ENCODE data around the gene MYO3B. TPM values are rescaled to one million over a fixed set of nuclear protein-coding genes. Genes with fewer than 3 reads are reported as not detected.

The MYO3B gene
- total RNA-seq, 1 donor from 2014 or later: not detected

DNA sequence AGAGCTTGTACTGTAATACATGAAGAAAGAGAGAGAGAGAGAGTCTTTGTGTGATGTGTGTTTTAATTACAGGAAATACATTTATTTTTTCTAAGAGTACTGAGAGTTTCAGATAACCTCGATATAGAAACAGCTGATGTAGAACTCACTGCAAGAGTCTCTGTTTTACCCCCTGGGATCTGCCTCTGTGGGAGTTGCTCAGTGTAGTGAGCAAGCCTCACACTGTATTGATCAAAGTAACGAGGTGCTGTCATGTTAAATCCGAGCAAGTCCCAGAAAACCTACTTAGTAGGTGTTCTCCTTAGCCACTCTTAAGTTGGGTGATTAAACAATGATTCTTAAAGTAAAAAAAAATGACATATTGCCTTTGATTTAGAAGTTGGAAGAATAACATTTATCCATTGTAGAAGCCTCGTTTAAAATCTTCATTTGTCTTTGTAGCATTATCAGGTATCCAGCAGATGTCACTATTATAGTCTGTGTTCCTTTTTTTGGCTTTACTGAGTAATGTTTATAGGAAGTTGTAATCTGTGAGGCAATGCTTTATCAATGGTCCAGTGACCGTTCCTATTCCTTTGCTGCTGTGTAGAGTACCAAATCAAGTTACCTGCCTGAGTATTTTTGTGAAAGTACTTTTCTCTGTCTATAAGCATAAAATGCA, 219.0 kb downstream of the MYO3B start:
- no peaks in the 10 kb centered on the region for H3K9me3 Mint-ChIP-seq
- DNase-seq: no peak

DNA sequence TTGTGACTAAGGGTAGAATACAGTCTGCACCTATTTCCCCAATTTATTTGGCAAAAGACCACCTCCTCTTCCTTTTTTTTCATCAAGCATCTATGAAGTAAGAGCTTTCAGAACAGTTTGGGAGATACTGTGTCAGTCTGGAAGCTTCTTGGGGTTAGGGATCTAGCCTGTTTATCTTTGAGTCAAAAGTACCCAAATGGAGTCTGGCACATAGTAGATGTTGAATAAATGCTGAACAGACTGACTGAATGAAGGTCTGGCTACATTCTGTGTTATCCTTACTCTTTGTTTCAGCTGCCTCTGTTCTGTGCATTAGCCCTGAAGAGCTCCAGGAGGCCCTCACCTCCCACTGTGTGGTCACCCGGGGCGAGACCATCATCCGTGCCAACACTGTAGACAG, 223.2 kb downstream of the MYO3B start:
- H3K4me3 Mint-ChIP-seq: no peak overlapping the region
- intact Hi-C loops (cut with micrococcal nuclease): no loop called here
- ATAC-seq (ENCODE audit: low read depth) (no peak), DNase-seq (no peak)
- ChIA-PET POLR2A (no interaction called here), CTCF (no interaction called here)
- peaks cover 16% of the 10 kb centered on the region for H3K27me3 Mint-ChIP-seq
- no peaks in the 10 kb centered on the region for H3K4me1 Mint-ChIP-seq
- no peaks in the 10 kb centered on the region for H3K9me3 Mint-ChIP-seq
- no peaks in the 10 kb centered on the region for H3K36me3 Mint-ChIP-seq (ENCODE audit: low read depth)
- H3K27ac Mint-ChIP-seq: no peak overlapping the region
- TF ChIP-seq, protein P1, sequence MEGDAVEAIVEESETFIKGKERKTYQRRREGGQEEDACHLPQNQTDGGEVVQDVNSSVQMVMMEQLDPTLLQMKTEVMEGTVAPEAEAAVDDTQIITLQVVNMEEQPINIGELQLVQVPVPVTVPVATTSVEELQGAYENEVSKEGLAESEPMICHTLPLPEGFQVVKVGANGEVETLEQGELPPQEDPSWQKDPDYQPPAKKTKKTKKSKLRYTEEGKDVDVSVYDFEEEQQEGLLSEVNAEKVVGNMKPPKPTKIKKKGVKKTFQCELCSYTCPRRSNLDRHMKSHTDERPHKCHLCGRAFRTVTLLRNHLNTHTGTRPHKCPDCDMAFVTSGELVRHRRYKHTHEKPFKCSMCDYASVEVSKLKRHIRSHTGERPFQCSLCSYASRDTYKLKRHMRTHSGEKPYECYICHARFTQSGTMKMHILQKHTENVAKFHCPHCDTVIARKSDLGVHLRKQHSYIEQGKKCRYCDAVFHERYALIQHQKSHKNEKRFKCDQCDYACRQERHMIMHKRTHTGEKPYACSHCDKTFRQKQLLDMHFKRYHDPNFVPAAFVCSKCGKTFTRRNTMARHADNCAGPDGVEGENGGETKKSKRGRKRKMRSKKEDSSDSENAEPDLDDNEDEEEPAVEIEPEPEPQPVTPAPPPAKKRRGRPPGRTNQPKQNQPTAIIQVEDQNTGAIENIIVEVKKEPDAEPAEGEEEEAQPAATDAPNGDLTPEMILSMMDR (IDR thresholded peaks at IDR 0.05): no peak

More for the DNA sequence above, 219.0 kb downstream of the MYO3B start:
- no peak for ATAC-seq (ENCODE audit: low read depth)
- Mint-ChIP-seq H3K36me3 (ENCODE audit: low read depth) (no peaks in the 10 kb centered on the region), H3K4me1 (no peaks in the 10 kb centered on the region), H3K4me3 (no peak overlapping the region), H3K27me3 (peaks cover 9% of the 10 kb centered on the region), H3K27ac (no peak overlapping the region)
- TF ChIP-seq, protein P1 (IDR thresholded peaks at IDR 0.05): no peak
- ChIA-PET POLR2A (no interaction called here), CTCF (interaction anchor here (1.3 kb wide), 1 partner anchor 416 kb away, joined by 3 read pairs; no protein-coding TSS in a partner anchor)
- intact Hi-C loops (cut with micrococcal nuclease): loop anchor here (1.0 kb wide), 1 partner anchor 415 kb away; no protein-coding TSS in a partner anchor

- intact Hi-C loops (cut with micrococcal nuclease): no loop called here
- POLR2A ChIA-PET: no interaction called here
These were observed 226.9 kb downstream of the MYO3B start for GRCh38 chr2:170404846-170405245.

GRCh38 chr2:170405326-170405725, 227.4 kb downstream of the MYO3B start:
- peaks cover 33% of the 10 kb centered on the region for H3K27me3 Mint-ChIP-seq
- ATAC-seq (ENCODE audit: low read depth) (no peak), DNase-seq (no peak)
- peaks cover 16% of the 10 kb centered on the region for H3K4me1 Mint-ChIP-seq
- H3K36me3 Mint-ChIP-seq (ENCODE audit: low read depth): no peaks in the 10 kb centered on the region
- TF ChIP-seq, protein P1 (IDR thresholded peaks at IDR 0.05): no peak
- ChIA-PET POLR2A (no interaction called here), CTCF (no interaction called here)
- intact Hi-C loops (cut with micrococcal nuclease): no loop called here
- H3K4me3 Mint-ChIP-seq: no peak overlapping the region
- H3K27ac Mint-ChIP-seq: no peak overlapping the region
- H3K9me3 Mint-ChIP-seq: no peaks in the 10 kb centered on the region

More at GRCh38 chr2:170404846-170405245, 226.9 kb downstream of the MYO3B start:
- DNase-seq (no peak), ATAC-seq (ENCODE audit: low read depth) (no peak)
- H3K4me1 Mint-ChIP-seq: peaks cover 16% of the 10 kb centered on the region
- TF ChIP-seq, protein P1 (IDR thresholded peaks at IDR 0.05): no peak
- H3K36me3 Mint-ChIP-seq (ENCODE audit: low read depth): no peaks in the 10 kb centered on the region
- H3K27ac Mint-ChIP-seq: no peak overlapping the region
- CTCF ChIA-PET: no interaction called here
- peaks cover 30% of the 10 kb centered on the region for H3K27me3 Mint-ChIP-seq
- no peak overlapping the region for H3K4me3 Mint-ChIP-seq
- no peaks in the 10 kb centered on the region for H3K9me3 Mint-ChIP-seq

- Mint-ChIP-seq H3K4me1 (peaks cover 16% of the 10 kb centered on the region), H3K27ac (no peak overlapping the region), H3K27me3 (peaks cover 26% of the 10 kb centered on the region), H3K4me3 (no peak overlapping the region), H3K36me3 (ENCODE audit: low read depth) (no peaks in the 10 kb centered on the region), H3K9me3 (no peaks in the 10 kb centered on the region)
- POLR2A ChIA-PET: no interaction called here
- intact Hi-C loops (cut with micrococcal nuclease): loop anchor here (1.0 kb wide), 1 partner anchor 404 kb away; no protein-coding TSS in a partner anchor
- TF ChIP-seq, protein P1 (IDR thresholded peaks at IDR 0.05): peak; percentile 25
- DNase-seq (no peak), ATAC-seq (ENCODE audit: low read depth) (no peak)
- CTCF ChIA-PET: interaction anchor here (1.2 to 2.9 kb wide), 2 partner anchors 10 to 404 kb away, joined by 4 to 15 read pairs; no protein-coding TSS in a partner anchor
These were observed 230.7 kb downstream of the MYO3B start for GRCh38 chr2:170408461-170409163.

Data from activated B cell treated with CpG ODN at 0.5 μM for 24 hours (primary cell).